Stimulated activated naive CD4-positive, alpha-beta T cell (primary cell): ENCODE results near the gene TGIF1.
"Not testable (repeated sequence)": the region's sequence is repeated elsewhere in the genome, so short reads cannot be mapped to it uniquely, and the experiment has no call there.

Experiments
- DNase-seq, 6 experiments: peaks; one replicate each; lab custom pipeline; 2025; lab: John Stamatoyannopoulos, UW

TGIF1 gene

DNA sequence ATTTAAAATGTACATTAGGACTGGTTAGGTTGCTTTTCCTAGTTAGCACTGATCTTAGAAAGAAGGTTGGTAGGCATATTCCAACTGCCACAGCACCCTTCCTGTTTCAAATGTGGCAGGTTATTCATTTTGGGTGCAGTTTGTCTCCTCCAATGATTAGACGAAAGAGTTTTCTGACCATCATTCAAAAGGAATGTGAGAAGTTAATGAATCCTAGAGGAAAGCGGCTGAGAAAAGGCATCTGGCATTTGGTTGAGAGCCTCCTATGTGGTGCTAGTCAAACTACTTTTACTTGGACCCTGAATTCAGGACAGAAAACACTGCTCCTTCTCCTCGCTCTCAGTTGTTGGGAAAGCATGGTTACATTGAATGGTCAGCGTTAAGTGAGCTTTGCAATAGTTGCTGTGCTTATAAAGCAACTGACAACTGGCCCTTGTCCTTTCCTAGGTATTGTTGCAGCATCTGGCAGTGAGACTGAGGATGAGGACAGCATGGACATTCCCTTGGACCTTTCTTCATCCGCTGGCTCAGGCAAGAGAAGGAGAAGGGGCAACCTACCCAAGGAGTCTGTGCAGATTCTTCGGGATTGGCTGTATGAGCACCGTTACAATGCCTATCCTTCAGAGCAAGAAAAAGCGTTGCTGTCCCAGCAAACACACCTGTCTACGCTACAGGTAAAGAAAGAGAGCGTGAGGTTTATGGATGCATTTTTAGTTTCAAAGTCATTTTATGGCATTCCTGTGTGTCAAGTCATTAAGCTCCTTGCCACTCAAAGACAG lies 6.1 kb downstream of the TGIF1 start:
- DNase-seq: no peak

DNA sequence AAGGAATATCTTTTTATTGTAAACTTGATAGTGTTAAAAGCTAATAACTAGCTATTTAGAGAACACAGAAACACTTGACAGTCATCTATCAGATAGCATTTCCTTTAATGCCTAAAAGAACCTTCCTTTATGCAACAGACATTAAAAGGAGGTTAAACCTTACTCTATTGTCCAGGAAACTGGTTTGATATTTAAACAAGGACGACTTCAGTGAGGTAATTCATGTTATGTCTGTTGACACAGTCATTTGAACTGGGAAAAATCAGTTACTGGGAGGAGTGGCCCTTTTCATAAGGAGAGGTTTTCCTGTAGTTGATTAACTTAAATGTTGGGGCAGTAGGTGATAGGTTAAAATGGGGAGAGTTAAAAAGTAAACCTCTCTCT lies 6.7 kb downstream of the TGIF1 start:
- DNase-seq: no peak

- no peak for DNase-seq
These were observed 7.3 kb downstream of the TGIF1 start for GRCh38 chr18:3457261-3457724.

GRCh38 chr18:3458378-3458777 lies 8.4 kb downstream of the TGIF1 start:
- DNase-seq: no peak

DNA sequence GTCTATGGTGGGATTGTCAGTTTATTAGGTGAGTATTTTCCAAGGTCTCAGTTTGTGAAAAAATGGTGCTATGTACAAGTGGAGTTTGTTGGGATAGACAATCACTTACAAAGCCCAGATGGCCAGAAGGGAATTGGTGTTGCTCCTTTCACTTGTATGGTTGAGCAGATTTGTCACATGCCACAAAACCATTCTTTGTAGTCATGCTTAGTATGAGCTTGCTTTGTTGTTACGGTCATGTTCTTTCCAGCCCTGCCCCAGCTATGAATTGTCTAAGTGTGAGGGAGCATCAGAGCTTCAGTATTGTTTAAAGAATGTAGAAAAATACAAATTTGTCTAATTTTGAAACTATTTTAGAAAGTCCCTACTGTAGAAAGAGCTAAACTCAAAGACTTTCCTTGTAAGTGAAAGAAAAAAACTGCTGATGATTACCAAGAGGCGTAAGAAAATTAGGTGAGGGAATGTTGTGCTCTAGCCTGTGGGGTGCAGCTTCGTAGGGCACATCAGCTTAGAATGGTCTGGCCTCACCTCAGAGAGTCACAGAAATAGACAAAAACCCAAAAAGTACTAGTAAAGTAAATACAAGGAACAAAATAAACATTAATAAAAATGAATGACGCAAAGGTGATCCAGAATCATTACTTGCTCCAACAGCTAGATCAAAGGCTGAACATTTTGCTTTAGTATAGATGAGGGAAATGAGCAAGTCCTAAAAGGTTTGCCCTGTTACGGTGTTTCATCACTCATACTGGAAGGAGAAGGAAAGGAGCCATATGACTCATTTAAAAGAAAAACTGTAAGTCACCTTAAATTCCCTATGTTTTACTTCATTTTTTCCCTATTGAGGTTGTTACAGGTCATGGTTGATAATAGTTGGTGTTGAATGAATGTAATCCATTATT lies 9.2 kb downstream of the TGIF1 start:
- no peak for DNase-seq

DNA sequence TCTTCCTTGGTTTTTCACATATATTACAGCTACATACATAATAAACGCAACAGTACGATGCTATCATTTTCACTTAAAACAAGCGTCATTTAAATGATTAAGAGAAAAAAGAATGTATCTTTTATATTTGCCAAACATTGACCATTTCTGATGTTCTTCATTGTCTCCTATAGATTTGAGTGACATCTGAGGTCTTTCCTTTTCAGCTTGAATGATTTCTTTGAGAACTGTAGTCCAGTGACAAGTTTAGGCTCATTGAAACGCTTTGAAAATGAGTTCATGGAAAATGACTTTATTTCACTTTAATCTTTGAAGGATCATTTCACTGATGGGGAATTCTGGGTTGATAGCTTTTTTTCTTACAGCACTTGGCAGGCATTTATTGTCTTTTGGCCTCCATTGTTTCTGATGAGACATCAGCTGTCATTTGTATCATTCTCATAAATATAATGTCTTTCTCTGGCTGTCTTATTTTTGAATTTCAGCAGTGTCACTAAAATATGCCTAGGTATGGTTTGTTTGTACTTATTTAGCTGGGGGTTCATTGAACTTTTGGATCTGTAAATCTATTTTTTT lies 10.9 kb downstream of the TGIF1 start:
- no peak for DNase-seq

GRCh38 chr18:3461704-3462103 lies 11.7 kb downstream of the TGIF1 start:
- DNase-seq: no peak

DNA sequence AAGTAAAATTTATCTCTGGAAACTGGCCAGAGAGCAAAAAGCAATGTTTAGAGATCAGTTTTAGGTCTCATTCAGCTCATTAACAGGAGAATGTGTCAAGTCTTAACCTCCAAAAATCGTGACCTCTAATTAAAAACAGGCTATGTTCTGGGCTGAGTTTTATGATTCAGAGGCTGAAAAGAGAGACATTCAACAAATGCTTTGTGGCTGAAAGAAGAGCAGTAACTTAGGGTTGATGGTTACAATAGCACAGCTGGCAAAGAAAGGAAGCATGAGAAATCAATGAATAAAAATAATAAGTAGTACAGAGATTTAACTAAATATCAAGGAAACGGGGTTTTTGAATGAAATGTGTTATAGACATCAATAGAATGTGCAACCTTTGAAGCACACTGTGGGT lies 13.1 kb downstream of the TGIF1 start:
- no peak for DNase-seq

GRCh38 chr18:3466045-3466444 lies 16.1 kb downstream of the TGIF1 start:
- DNase-seq: no peak

- DNase-seq: peak in 3 of 6 experiments; percentile 2 to 41 (median 37)
These were observed 16.9 kb downstream of the TGIF1 start for GRCh38 chr18:3466872-3467271.

- no peak for DNase-seq
These were observed 18.2 kb downstream of the TGIF1 start for GRCh38 chr18:3468066-3468705.

- no peak for DNase-seq
These were observed 18.9 kb downstream of the TGIF1 start for GRCh38 chr18:3468833-3469232.

DNA sequence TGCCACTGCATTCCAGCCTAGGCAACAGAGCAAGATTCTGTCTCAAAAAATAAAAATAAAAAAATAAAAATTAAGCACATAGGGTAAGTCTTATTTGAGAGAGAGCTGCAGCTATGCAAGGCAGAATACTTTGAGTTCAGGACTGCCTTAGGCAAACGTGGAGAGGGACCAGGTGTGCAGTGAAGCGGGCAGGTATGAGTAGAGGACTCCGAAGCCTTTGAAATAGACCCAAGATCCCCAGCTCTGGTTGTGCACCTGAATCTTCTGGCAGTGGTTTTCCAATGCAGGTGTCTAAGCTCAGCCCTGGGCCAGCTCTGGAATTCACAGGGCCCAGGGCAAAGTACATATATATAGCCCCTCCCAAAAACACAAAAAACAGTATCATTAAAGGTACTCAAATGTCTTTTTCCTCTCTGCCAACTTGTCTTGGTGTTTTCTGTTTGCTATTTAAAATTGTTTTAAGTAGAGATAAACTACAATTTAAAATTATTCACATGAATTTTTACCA lies 21.2 kb downstream of the TGIF1 start:
- DNase-seq: no peak

GRCh38 chr18:3472121-3472520 lies 22.1 kb downstream of the TGIF1 start:
- DNase-seq: not testable (repeated sequence)

- no peak for DNase-seq
These were observed 22.9 kb downstream of the TGIF1 start for GRCh38 chr18:3472681-3473544.

DNA sequence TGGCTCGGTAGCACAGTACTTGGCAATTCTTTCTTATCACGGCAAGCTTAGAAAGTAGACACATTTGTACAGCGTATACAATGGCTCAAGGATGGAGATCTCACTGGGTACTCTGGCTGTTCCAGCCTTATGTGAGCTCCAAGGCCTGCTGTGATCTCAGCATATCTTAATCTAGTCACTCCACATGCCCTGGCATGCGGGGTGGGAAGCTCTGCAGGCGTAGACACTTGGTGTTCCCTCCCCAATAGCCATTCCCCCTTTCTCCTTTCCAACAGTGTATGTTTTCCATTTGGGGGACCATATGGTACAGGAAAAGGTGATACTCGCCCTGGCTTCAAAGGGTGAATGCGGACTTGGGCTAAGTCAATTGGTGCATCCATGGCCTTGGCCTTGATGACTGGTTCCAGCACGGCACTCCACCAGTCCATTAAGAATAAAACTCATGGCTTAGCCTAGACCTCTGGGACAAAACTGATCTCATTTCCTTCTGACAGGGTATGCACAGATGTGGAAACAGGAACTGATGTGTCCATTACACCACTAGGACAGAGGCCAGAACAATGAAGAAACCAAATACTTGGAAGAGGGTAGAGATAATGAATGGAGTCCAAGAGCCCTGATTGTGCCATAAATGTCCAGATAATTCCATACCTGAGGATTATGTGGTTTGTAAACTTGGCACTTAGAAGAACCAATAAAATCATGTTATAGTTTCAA lies 28.4 kb downstream of the TGIF1 start:
- no peak for DNase-seq

DNA sequence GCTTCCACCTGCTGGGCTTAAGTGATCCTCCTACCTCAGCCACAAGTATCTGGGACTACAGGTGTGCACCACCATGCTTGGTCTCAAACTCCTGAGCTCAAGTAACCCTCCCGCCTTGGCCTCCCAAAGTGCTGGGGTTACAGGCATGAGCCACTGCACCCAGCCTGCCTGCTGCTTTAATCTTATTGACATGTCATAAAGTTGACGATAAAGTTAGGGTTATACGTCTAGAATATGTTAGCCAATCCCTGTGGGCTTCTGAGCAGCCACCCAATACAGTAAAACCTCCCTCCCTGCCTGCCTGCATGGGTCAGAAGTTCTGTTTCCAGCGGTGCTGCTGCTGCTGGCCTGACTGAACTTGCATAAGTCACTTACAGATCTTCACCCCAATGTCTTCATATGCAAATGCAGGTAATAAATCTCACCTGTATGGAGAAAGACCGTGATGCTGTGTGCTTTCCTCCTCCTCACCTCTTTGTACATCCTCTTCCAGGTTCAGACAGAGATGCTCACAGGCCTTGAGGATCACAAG lies 30.1 kb downstream of the TGIF1 start:
- DNase-seq: no peak

- no peak for DNase-seq
These were observed 31.0 kb downstream of the TGIF1 start for GRCh38 chr18:3480827-3481573.

DNA sequence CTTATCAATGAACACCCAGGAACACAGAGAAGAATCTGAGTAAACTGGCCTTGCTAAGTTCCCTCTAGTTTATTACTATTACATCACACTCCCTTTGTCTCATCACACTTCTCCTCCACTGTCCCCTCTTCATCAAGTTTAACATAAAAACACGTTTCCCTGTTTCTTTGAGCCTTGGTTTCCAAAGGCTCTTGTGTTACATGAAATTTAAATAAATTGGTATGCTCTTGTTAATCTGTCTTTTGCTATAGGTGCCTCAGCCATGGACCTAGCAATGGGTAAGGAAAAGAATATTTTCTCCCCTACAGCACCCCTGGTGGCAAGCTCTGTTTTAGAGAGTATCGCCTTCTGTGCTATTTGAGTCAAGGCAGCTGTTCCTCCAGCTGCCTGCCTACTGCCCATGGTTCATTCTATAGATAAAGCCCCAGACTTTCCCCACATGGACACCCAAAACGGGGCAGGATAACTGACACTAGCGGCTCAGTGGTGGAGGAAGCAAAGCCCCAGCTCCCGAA lies 31.8 kb downstream of the TGIF1 start:
- peak in 1 of 6 experiments; percentile 3 for DNase-seq
